H1 (cell line): ENCODE measurements around the gene IGF2BP3. TPM values are rescaled to one million over a fixed set of nuclear protein-coding genes. Genes with fewer than 3 reads are reported as not detected.

Experiments used
- CTCF ChIA-PET: fragments of 300-600 bp; sonication (Branson Sonifier 250); formaldehyde crosslinking; loops from one replicate; lab custom pipeline; 2021; ENCODE audit not compliant: partially characterized antibody; lab: Charles Lee
- POLR2A ChIA-PET: fragments of 300-600 bp; sonication (Branson Sonifier 250); formaldehyde crosslinking; loops from one replicate; lab custom pipeline; 2021; ENCODE audit warnings: inconsistent platforms; ENCODE audit not compliant: partially characterized antibody; lab: Charles Lee
- DNase-seq, 2 experiments: peaks; one replicate each; pipeline versions ENCODE4 v3.0.0 to v3.0.0-alpha.2; 2010 to 2022; ENCODE audit warnings: low spot score in 2 of 2, low read depth in 1 of 2, mixed read lengths in 1 of 2
- FAIRE-seq: peaks from 2 replicates; lab custom pipeline; 2011; peaks lifted over from hg19 to GRCh38; lab: Jason Lieb, UNC
- H2AFZ ChIP-seq: 2 replicates; pipeline ENCODE4 v1.8.1; 2012; ENCODE audit warnings: low read length, inconsistent platforms
- H2AK5ac ChIP-seq: 2 replicates; pipeline ENCODE4 v1.6.1; 2013; ENCODE audit warnings: low read depth, low read length
- H2BK120ac ChIP-seq: replicated peaks from 2 replicates; pipeline ENCODE3; 2013; ENCODE audit warnings: low read depth, low read length, inconsistent platforms
- H2BK12ac ChIP-seq: 2 replicates; pipeline ENCODE4 v1.6.1; 2013; ENCODE audit warnings: low read depth, low read length
- H2BK15ac ChIP-seq: 2 replicates; pipeline ENCODE4 v1.6.1; 2013; ENCODE audit warnings: low read length
- H2BK20ac ChIP-seq: 2 replicates; pipeline ENCODE4 v1.6.1; 2013; ENCODE audit warnings: low read length
- H2BK5ac ChIP-seq: 2 replicates; pipeline ENCODE4 v1.6.1; 2013; ENCODE audit warnings: low read depth, low read length
- H3K14ac ChIP-seq: 2 replicates; pipeline ENCODE4 v1.6.1; 2013; ENCODE audit warnings: inconsistent platforms; ENCODE audit not compliant: insufficient read length
- H3K18ac ChIP-seq: 2 replicates; pipeline ENCODE4 v1.6.1; 2013; ENCODE audit warnings: low read length; ENCODE audit errors: extremely low read depth
- H3K23ac ChIP-seq: 2 replicates; pipeline ENCODE4 v1.6.1; 2013; ENCODE audit warnings: inconsistent platforms; ENCODE audit not compliant: insufficient read length
- H3K23me2 ChIP-seq: 2 replicates; pipeline ENCODE4 v1.6.1; 2013; ENCODE audit warnings: low read depth, low read length
- H3K27ac ChIP-seq: 2 replicates; pipeline ENCODE4 v1.6.1; 2011; ENCODE audit warnings: low read depth, low read length, inconsistent platforms
- H3K27me3 ChIP-seq, 4 experiments: replicated peaks in 1 of 4; 1 replicate in 1 of 4; 2 replicates in 3 of 4; pipeline versions ENCODE4 v1.6.1 to v1.8.1; 2011 to 2013; ENCODE audit warnings: low read length in 3 of 4, mild to moderate bottlenecking in 3 of 4, inconsistent platforms in 2 of 4, mixed read lengths in 2 of 4, moderate library complexity in 1 of 4; ENCODE audit not compliant: control insufficient read depth in 3 of 4, insufficient read depth in 3 of 4; ENCODE audit errors: extremely low read depth in 1 of 4
- H3K36me3 ChIP-seq, 4 experiments: 2 replicates each; pipeline versions ENCODE4 v1.6.1 to v1.8.1; 2011 to 2013; ENCODE audit warnings: mild to moderate bottlenecking in 4 of 4, low read length in 3 of 4, moderate library complexity in 2 of 4, control low read depth in 1 of 4, inconsistent platforms in 1 of 4; ENCODE audit not compliant: insufficient read depth in 4 of 4, control insufficient read depth in 2 of 4
- H3K4ac ChIP-seq: replicated peaks from 2 replicates; pipeline ENCODE3; 2013; ENCODE audit warnings: low read length, low read depth, mixed read lengths, inconsistent platforms; ENCODE audit not compliant: insufficient read length
- H3K4me1 ChIP-seq, 4 experiments: replicated peaks in 1 of 4; 1 replicate in 1 of 4; 2 replicates in 3 of 4; pipeline versions ENCODE4 v1.6.1 to v1.8.1; 2011 to 2013; ENCODE audit warnings: low read length in 3 of 4, inconsistent platforms in 2 of 4, mixed read lengths in 1 of 4; ENCODE audit not compliant: insufficient read depth in 4 of 4, control insufficient read depth in 3 of 4
- H3K4me2 ChIP-seq, 2 experiments: 2 replicates each; pipeline versions ENCODE4 v1.6.1 to v1.8.1; 2011 to 2013; ENCODE audit warnings: low read depth in 2 of 2, low read length in 2 of 2, control low read depth in 1 of 2, inconsistent platforms in 1 of 2, mild to moderate bottlenecking in 1 of 2; ENCODE audit not compliant: insufficient read depth in 1 of 2
- H3K4me3 ChIP-seq, 4 experiments: fragments of 200-600, 300-600 bp in 1 of 4; sonication (generic), shearing (Covaris generic), sonication (Bioruptor Twin) in 1 of 4; 2 replicates each; pipeline versions ENCODE4 v1.5.1 to v1.8.1; 2011 to 2016; ENCODE audit warnings: low read length in 4 of 4, low read depth in 3 of 4, control low read depth in 2 of 4, inconsistent platforms in 2 of 4, mild to moderate bottlenecking in 2 of 4, mixed read lengths in 1 of 4, moderate library complexity in 1 of 4; ENCODE audit not compliant: insufficient read depth in 2 of 4; ENCODE audit errors: extremely low read depth in 1 of 4
- H3K56ac ChIP-seq: replicated peaks from 2 replicates; pipeline ENCODE3; 2013; ENCODE audit warnings: low read depth, mild to moderate bottlenecking, mixed read lengths, low read length, inconsistent platforms; ENCODE audit not compliant: insufficient read length
- H3K79me1 ChIP-seq: 2 replicates; pipeline ENCODE4 v1.6.1; 2013; ENCODE audit warnings: low read depth, low read length, control low read depth
- H3K79me2 ChIP-seq, 2 experiments: 2 replicates each; pipeline versions ENCODE4 v1.6.1 to v1.8.1; 2012 to 2013; ENCODE audit warnings: low read length in 2 of 2, mild to moderate bottlenecking in 2 of 2, inconsistent platforms in 1 of 2; ENCODE audit not compliant: insufficient read depth in 2 of 2, control insufficient read depth in 1 of 2
- H3K9ac ChIP-seq, 4 experiments: replicated peaks in 1 of 4; 1 replicate in 1 of 4; 2 replicates in 3 of 4; pipeline versions ENCODE4 v1.6.1 to v1.8.1; 2011 to 2013; ENCODE audit warnings: low read depth in 3 of 4, low read length in 3 of 4, control low read depth in 2 of 4, mild to moderate bottlenecking in 2 of 4, moderate library complexity in 2 of 4, inconsistent platforms in 1 of 4; ENCODE audit errors: extremely low read depth in 1 of 4
- H3K9me3 ChIP-seq, 2 experiments: 2 replicates each; pipeline versions ENCODE4 v1.6.1 to v1.8.1; 2012 to 2013; ENCODE audit warnings: mild to moderate bottlenecking in 2 of 2, moderate library complexity in 2 of 2, control low read depth in 1 of 2, inconsistent platforms in 1 of 2, low read depth in 1 of 2, low read length in 1 of 2, mixed read lengths in 1 of 2; ENCODE audit not compliant: insufficient read depth in 2 of 2
- H4K20me1 ChIP-seq, 2 experiments: replicated peaks in 1 of 2; 2 replicates each; pipeline versions ENCODE3 to v1.8.1; 2011 to 2013; ENCODE audit warnings: inconsistent platforms in 2 of 2, low read length in 2 of 2, mild to moderate bottlenecking in 1 of 2; ENCODE audit not compliant: insufficient read depth in 2 of 2, control insufficient read depth in 1 of 2
- H4K5ac ChIP-seq: 2 replicates; pipeline ENCODE4 v1.6.1; 2013; ENCODE audit warnings: low read length, low read depth, mixed read lengths, inconsistent platforms; ENCODE audit not compliant: insufficient read length
- H4K8ac ChIP-seq: 2 replicates; pipeline ENCODE4 v1.8.0; 2013; ENCODE audit warnings: mild to moderate bottlenecking, moderate library complexity, low read length, inconsistent platforms; ENCODE audit not compliant: insufficient read depth; ENCODE audit errors: extremely low read depth
- H4K91ac ChIP-seq: replicated peaks from 2 replicates; pipeline ENCODE3; 2013; ENCODE audit warnings: low read length, mixed read lengths, inconsistent platforms; ENCODE audit not compliant: insufficient read length
- BRCA1 ChIP-seq: IDR thresholded peaks from 2 replicates; pipeline ENCODE4 v1.6.1; 2012; ENCODE audit warnings: low read depth, low read length, improper control_type of control experiment
- CEBPB ChIP-seq: IDR thresholded peaks from 2 replicates; pipeline ENCODE4 v1.6.1; 2012; ENCODE audit warnings: low read depth, low read length
- HDAC6 ChIP-seq: IDR thresholded peaks from one replicate; pipeline ENCODE4 v1.7.1; 2012; ENCODE audit warnings: low read depth, mild to moderate bottlenecking, inconsistent platforms, low read length, moderate library complexity
- KDM1A ChIP-seq: fragments of 200-600, 300-600 bp; sonication (generic); IDR thresholded peaks from 2 replicates; pipeline ENCODE4 v1.7.1; 2016; ENCODE audit warnings: mild to moderate bottlenecking, low read length, borderline replicate concordance
- SAP30 ChIP-seq: fragments of 300-600 bp; sonication (generic); IDR thresholded peaks from 2 replicates; pipeline ENCODE4 v1.7.1; 2012; ENCODE audit warnings: low read length, moderate library complexity, mild to moderate bottlenecking, inconsistent platforms; ENCODE audit not compliant: insufficient read depth, insufficient replicate concordance
- WGBS, 2 experiments: shearing (Covaris generic) in 1 of 2; methylation state at CpG; one replicate each; pipeline versions ENCODE4 v1.1.6 to v1.1.7; 2013 to 2015; ENCODE audit warnings: low lambda C conversion rate in 2 of 2, mixed read lengths in 2 of 2, inconsistent platforms in 1 of 2, low coverage in 1 of 2, missing lambda C conversion rate in 1 of 2; ENCODE audit not compliant: insufficient replicate concordance in 2 of 2, insufficient coverage in 1 of 2, insufficient read length in 1 of 2; ENCODE audit errors: extremely low coverage in 1 of 2, missing lambda C conversion rate in 1 of 2; 5-methylcytosine and 5-hydroxymethylcytosine counted together
- polyA plus RNA-seq, 7 experiments: library from polyadenylated mRNA; depleted of rRNA in 3 of 7; stranded (reverse) in 5 of 7; unstranded in 2 of 7; fragments of >200 nt in 5 of 7; fragments of 200-250 nt in 2 of 7; gene quantifications; 1 replicate in 5 of 7; 2 replicates in 1 of 7; 4 replicates in 1 of 7; pipeline versions ENCODE4 v1.2.1 to v1.2.3, GENCODE V29; 2011 to 2013; ENCODE audit warnings: missing spikeins in 2 of 7, mixed read lengths in 2 of 7
- total RNA-seq: library from RNA; stranded (reverse); fragmentation: NEBNext Ultra II Directional; extraction: Animal tissue kit (Norgen Biotek cat#: 25700); gene quantifications from 2 replicates; pipeline ENCODE4 v1.2.1, GENCODE V29; 2021

The IGF2BP3 gene
- total and polyA plus RNA-seq, 2 of the 8 experiments (the other 6 are each of a cell fraction or from before 2014, with no cell fraction given) = 66.3 to 193 TPM

DNA sequence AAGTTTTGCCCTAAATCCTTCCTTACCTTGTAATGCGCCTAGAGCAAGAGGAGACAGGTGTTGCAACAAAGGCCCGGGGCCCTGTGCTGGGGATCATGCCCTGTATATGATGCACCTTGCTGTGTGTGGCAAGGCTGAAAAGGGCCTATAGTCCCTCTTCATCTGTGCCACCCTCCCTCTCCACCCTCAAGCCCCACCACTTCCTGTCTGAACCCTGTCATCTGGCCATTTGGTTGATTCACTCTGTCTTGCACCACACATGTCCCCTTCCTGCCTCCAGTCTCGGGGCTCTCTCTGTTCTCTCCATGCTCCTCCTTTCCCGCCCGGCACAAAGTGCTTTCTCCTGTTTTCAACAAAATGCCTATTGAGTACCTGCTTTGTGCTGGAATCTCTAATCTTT is 182.7 kb downstream of the IGF2BP3 start:
- Histone ChIP-seq H3K4me1 (peaks cover 0 to 2% (median 0%) of the 10 kb centered on the region in 4 experiments; a peak in 1 of 7 replicates), H3K14ac (no peak overlapping the region), H3K18ac (peak overlapping the region; percentile 79; the same call in 1 of the 2 replicates)
- TF ChIP-seq BRCA1 (no peak), CEBPB (no peak), HDAC6 (no peak), KDM1A (no peak), SAP30 (no peak)
- TF ChIP-seq, all 59 proteins: peak for 0
- H3K4ac ChIP-seq = no peak overlapping the region
- no peak overlapping the region for H3K56ac ChIP-seq
- H3K27ac ChIP-seq = no peak overlapping the region
- H3K9me3 ChIP-seq = no peaks in the 10 kb centered on the region
- H2BK120ac ChIP-seq = no peak overlapping the region
- POLR2A ChIA-PET = interaction anchor here (0.6 to 1.9 kb wide), 3 partner anchors 8 to 212 kb away, joined by 3 to 6 read pairs (median 3); no protein-coding TSS in a partner anchor
- CTCF ChIA-PET = interaction anchor here (0.9 to 1.7 kb wide), 4 partner anchors 9 to 25 kb away, joined by 4 to 7 read pairs (median 4); no protein-coding TSS in a partner anchor
- H2BK15ac ChIP-seq = no peak overlapping the region
- WGBS, 2 experiments = 74% methylated on average over 5 of the region's 5 CpGs; no CpG with 5 or more reads in 1 of the 2 experiments
- no peak overlapping the region for H2BK12ac ChIP-seq
- no peaks in the 10 kb centered on the region for H4K20me1 ChIP-seq
- no peaks in the 10 kb centered on the region for H3K79me1 ChIP-seq
- H3K4me3 ChIP-seq = no peak overlapping the region
- H3K23ac ChIP-seq = no peak overlapping the region
- peak overlapping the region; percentile 26 for H2AFZ ChIP-seq
- FAIRE-seq (no peak), DNase-seq (no peak)
- H4K8ac ChIP-seq = no peak overlapping the region
- H3K4me2 ChIP-seq = no peak overlapping the region
- H3K27me3 ChIP-seq = no peaks in the 10 kb centered on the region
- no peak overlapping the region for H2BK5ac ChIP-seq
- H4K5ac ChIP-seq = no peak overlapping the region
- no peaks in the 10 kb centered on the region for H3K79me2 ChIP-seq
- H4K91ac ChIP-seq = no peak overlapping the region
- no peak overlapping the region for H2AK5ac ChIP-seq
- H3K9ac ChIP-seq = no peak overlapping the region
- no peaks in the 10 kb centered on the region for H3K23me2 ChIP-seq
- no peak overlapping the region for H2BK20ac ChIP-seq
- H3K36me3 ChIP-seq = no peaks in the 10 kb centered on the region
